Esophagus squamous epithelium (tissue), 5 donors: ENCODE results near the gene CRLF1. TPM values are rescaled to one million over a fixed set of nuclear protein-coding genes. Genes with fewer than 3 reads are reported as not detected.

Experiments
- DNase-seq: peaks from one replicate; lab custom pipeline; 2025; lab: John Stamatoyannopoulos, UW
- H3K27ac ChIP-seq, 4 donors: fragments of 200-600 bp; sonication (generic); one replicate each; pipeline ENCODE4 v1.5.1; 2016 to 2019; ENCODE audit warnings: mild to moderate bottlenecking in 1 of 4
- H3K27me3 ChIP-seq, 4 donors: fragments of 200-600 bp; sonication (generic); 1 replicate in 3 of 4; 2 replicates in 1 of 4; pipeline versions ENCODE4 v1.5.1 to v1.6.0; 2017 to 2021; ENCODE audit warnings: antibody characterized with exemption in 1 of 4
- H3K36me3 ChIP-seq, 3 donors: fragments of 200-600 bp; sonication (generic); one replicate each; pipeline ENCODE4 v1.5.1; 2016 to 2019
- H3K4me1 ChIP-seq, 3 donors: fragments of 200-600 bp; sonication (generic); one replicate each; pipeline ENCODE4 v1.5.1; 2017 to 2019
- H3K4me3 ChIP-seq, 4 donors: fragments of 200-600 bp; sonication (generic); 1 replicate in 3 of 4; 2 replicates in 1 of 4; pipeline ENCODE4 v1.5.1; 2016 to 2019; ENCODE audit warnings: mild to moderate bottlenecking in 2 of 4, moderate library complexity in 1 of 4
- H3K9me3 ChIP-seq, 3 donors: fragments of 200-600 bp; sonication (generic); one replicate each; pipeline ENCODE4 v1.5.1; 2016 to 2019
- POLR2A ChIP-seq, 4 donors: fragments of 450-650 bp; IDR thresholded peaks; one replicate each; pipeline ENCODE4 v1.6.1; 2017; ENCODE audit warnings: antibody characterized with exemption in 4 of 4, mild to moderate bottlenecking in 4 of 4, moderate library complexity in 3 of 4
- WGBS, 2 donors: methylation state at CpG; one replicate each; pipeline ENCODE4 v1.1.5; 2018; 5-methylcytosine and 5-hydroxymethylcytosine counted together
- intact Hi-C: fragments of 100-400 bp; cut with DNase I; formaldehyde crosslinking; loops from one replicate; pipeline ENCODE4 v1.15.0; 2022
- total RNA-seq, 4 donors: library from RNA; depleted of rRNA; stranded (reverse); fragments of >200 nt; gene quantifications; one replicate each; pipeline ENCODE4 v1.1.0, GENCODE V29; 2016
- TF ChIP-seq, protein P1 (sequence below), 6 experiments: fragments of 450-650 bp in 4 of 6; fragments of 200-600 bp in 2 of 6; sonication (generic) in 2 of 6; IDR thresholded peaks; one replicate each; pipeline ENCODE4 v1.5.1; 2016 to 2019; ENCODE audit warnings: antibody characterized with exemption in 6 of 6, mild to moderate bottlenecking in 4 of 6, moderate library complexity in 4 of 6
- donor health status: DM: yes; HTN: yes; CAD: no.

Gene CRLF1
- total RNA-seq, 4 donors from 2014 or later = 13.2 to 82.6 (median 19.3) TPM

DNA sequence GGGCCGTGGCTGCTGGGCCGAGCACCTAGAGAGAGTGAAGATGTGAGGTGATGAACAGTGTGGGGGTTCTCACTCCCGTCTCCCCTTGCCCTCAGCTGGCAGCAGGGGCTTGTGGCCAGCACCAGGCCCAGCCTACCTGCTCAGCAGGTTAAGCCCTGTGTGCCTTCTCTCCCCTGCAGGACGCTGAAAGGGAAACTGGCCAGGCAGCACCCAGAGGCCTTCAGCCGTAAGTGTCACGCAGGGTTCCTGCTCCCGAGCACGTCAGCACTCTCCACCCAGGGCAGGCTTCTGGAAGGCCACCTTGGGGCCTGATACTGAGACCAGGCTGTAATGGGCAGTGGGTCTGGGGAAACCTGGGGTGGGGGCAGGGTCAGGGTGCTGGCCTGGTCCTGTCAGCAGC lies 39.6 kb downstream of the CRLF1 start:
- Histone ChIP-seq H3K9me3 (no peaks in the 10 kb centered on the region), H3K4me3 (no peak overlapping the region), H3K27ac (no peak overlapping the region), H3K4me1 (peaks cover 0 to 17% (median 3%) of the 10 kb centered on the region in 3 donors), H3K27me3 (no peaks in the 10 kb centered on the region), H3K36me3 (peaks cover 18 to 81% (median 44%) of the 10 kb centered on the region in 3 donors)
- intact Hi-C loops = no loop called here
- 83 to 100% methylated on average over 2 to 5 of the region's 8 CpGs for WGBS, 2 donors
- no peak for TF ChIP-seq POLR2A (IDR thresholded peaks at IDR 0.05)
- TF ChIP-seq, protein P1, sequence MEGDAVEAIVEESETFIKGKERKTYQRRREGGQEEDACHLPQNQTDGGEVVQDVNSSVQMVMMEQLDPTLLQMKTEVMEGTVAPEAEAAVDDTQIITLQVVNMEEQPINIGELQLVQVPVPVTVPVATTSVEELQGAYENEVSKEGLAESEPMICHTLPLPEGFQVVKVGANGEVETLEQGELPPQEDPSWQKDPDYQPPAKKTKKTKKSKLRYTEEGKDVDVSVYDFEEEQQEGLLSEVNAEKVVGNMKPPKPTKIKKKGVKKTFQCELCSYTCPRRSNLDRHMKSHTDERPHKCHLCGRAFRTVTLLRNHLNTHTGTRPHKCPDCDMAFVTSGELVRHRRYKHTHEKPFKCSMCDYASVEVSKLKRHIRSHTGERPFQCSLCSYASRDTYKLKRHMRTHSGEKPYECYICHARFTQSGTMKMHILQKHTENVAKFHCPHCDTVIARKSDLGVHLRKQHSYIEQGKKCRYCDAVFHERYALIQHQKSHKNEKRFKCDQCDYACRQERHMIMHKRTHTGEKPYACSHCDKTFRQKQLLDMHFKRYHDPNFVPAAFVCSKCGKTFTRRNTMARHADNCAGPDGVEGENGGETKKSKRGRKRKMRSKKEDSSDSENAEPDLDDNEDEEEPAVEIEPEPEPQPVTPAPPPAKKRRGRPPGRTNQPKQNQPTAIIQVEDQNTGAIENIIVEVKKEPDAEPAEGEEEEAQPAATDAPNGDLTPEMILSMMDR (IDR thresholded peaks at IDR 0.05) = no peak
- DNase-seq = no peak

DNA sequence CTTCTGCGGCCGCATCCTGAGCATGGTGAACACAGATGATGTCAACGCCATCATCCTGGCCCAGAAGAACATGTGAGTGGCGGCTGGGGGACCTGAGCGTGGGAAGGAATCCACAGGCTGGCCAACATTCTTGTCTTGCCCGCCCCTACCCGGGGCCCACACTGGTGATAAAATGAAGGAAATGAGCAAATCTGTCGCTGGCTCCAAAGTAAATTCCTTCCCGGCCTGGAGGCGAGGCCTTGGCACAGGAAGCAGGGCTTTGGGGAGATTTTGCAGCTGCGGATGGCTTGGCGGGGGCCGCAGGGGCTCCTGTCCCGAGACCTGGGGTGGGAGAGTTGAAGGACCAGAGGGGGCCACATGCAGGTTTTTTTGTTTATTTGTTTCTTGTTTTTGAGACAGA lies 44.5 kb downstream of the CRLF1 start:
- Histone ChIP-seq H3K27me3 (no peaks in the 10 kb centered on the region), H3K4me3 (no peak overlapping the region), H3K4me1 (peaks cover 5 to 36% (median 14%) of the 10 kb centered on the region in 3 donors), H3K36me3 (peaks cover 8 to 56% (median 26%) of the 10 kb centered on the region in 3 donors), H3K27ac (peak overlapping the region; percentile 3 to 81 (median 62)), H3K9me3 (no peaks in the 10 kb centered on the region)
- DNase-seq = no peak
- WGBS, 2 donors = 74 to 83% methylated on average over 8 to 12 of the region's 14 CpGs
- no peak for TF ChIP-seq POLR2A (IDR thresholded peaks at IDR 0.05)
- TF ChIP-seq, protein P1 (IDR thresholded peaks at IDR 0.05) = no peak
- intact Hi-C loops = no loop called here

DNA sequence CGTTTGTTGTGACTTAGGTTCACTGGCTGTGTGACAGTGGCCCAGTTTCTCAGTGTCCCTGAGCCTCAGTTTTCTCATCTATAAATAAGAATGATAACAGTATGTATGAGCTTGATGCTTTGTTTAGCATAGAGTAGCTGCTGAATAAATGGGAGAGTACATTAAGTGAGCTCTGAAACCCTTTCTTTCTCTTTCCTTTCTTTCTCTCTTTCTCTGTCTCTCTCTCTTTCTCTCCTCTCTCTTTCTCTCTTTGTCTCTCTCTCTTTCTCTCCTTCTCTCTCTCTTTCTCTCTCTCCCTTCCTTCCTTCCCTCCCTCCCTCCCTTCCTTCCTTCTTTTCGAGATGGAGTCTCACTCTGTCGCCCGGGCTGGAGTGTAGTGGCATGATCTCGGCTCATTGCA lies 46.9 kb downstream of the CRLF1 start:
- WGBS, 2 donors = 52 to 59% methylated on average over 5 of the region's 5 CpGs
- Histone ChIP-seq H3K4me1 (peaks cover 5 to 41% (median 14%) of the 10 kb centered on the region in 3 donors), H3K4me3 (no peak overlapping the region), H3K9me3 (no peaks in the 10 kb centered on the region), H3K27ac (peak overlapping the region in 2 of 4 donors; percentile 16 to 95), H3K36me3 (peaks cover 0 to 32% (median 8%) of the 10 kb centered on the region in 3 donors), H3K27me3 (no peaks in the 10 kb centered on the region)
- TF ChIP-seq, protein P1 (IDR thresholded peaks at IDR 0.05) = no peak
- TF ChIP-seq POLR2A (IDR thresholded peaks at IDR 0.05) = no peak
- no peak for DNase-seq
- intact Hi-C loops = no loop called here

DNA sequence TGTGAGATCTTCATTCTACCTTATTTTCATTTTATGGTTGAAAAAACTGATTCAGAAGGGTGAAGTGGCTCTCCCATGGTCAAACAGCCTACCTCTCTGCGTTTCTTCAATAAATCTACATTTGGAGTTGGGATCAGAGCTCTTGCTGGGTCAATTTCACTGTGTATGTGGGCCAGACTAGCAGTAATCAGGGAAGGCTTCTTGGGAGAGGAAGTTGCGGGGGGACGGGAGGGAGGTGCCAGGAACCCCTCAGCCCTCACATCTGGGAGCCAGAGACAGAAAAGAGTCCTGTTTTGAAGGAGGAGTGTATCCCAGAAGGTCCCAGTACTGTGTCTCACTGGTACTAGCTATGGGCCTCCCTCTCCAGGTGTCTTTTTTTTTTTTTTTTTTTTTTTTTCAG lies 48.0 kb downstream of the CRLF1 start:
- DNase-seq = no peak
- no peak for TF ChIP-seq POLR2A (IDR thresholded peaks at IDR 0.05)
- TF ChIP-seq, protein P1 (IDR thresholded peaks at IDR 0.05) = no peak
- Histone ChIP-seq H3K27me3 (no peaks in the 10 kb centered on the region), H3K9me3 (no peaks in the 10 kb centered on the region), H3K4me1 (peaks cover 5 to 41% (median 14%) of the 10 kb centered on the region in 3 donors), H3K27ac (peak overlapping the region; percentile 87 to 98 (median 96)), H3K36me3 (peaks cover 0 to 21% (median 0%) of the 10 kb centered on the region in 3 donors), H3K4me3 (peak overlapping the region; percentile 57 to 93 (median 84))
- intact Hi-C loops = no loop called here
- 31 to 33% methylated on average over 3 of the region's 3 CpGs for WGBS, 2 donors

DNA sequence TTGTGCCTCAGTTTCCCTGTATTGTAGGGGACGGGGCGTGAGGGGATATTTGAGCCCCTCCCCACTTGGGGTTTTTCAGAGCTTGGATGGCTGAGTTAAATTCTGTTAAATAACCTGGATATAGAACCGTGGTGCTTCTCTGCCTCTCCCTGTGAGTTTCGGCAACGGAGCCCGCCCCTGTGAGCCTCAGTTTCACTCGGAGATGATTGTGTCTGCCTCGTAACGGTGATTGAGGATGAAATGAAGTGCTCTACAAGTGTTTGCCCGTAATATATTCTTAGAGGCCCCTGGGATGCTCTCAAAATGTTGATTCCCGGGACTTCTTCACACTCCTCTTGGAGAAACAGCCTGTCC lies 48.4 kb downstream of the CRLF1 start:
- no peaks in the 10 kb centered on the region for H3K27me3 ChIP-seq
- H3K9me3 ChIP-seq = no peaks in the 10 kb centered on the region
- WGBS, 2 donors = 1 to 2% methylated on average over 6 to 11 of the region's 11 CpGs
- peaks cover 0 to 17% (median 0%) of the 10 kb centered on the region in 3 donors for H3K36me3 ChIP-seq
- peak overlapping the region; percentile 57 to 93 (median 84) for H3K4me3 ChIP-seq
- H3K27ac ChIP-seq = peak overlapping the region; percentile 87 to 98 (median 96)
- TF ChIP-seq, protein P1 (IDR thresholded peaks at IDR 0.05) = no peak
- TF ChIP-seq POLR2A (IDR thresholded peaks at IDR 0.05) = no peak
- DNase-seq = no peak
- intact Hi-C loops = no loop called here
- peaks cover 5 to 41% (median 14%) of the 10 kb centered on the region in 3 donors for H3K4me1 ChIP-seq
